HG03025 (cell line): ENCODE data around the gene KIAA0753.
"Not testable (repeated sequence)": the region's sequence is repeated elsewhere in the genome, so short reads cannot be mapped to it uniquely, and the experiment has no call there.

Source experiments
- ATAC-seq: cut with Tn5 transposase; IDR thresholded peaks from one replicate; pipeline ENCODE4 v1.9.1; 2021; ENCODE audit warnings: mild to moderate bottlenecking, moderate library complexity; ENCODE audit not compliant: unreplicated experiment, low FRiP score

The KIAA0753 gene

GRCh38 chr17:6573982-6574686, 66.4 kb downstream of the KIAA0753 start:
- no peak for ATAC-seq

- ATAC-seq = not testable (repeated sequence)
Observed at GRCh38 chr17:6573495-6573894, 67.0 kb downstream of the KIAA0753 start.

GRCh38 chr17:6572972-6573370, 67.5 kb downstream of the KIAA0753 start:
- ATAC-seq = no peak

- no peak for ATAC-seq
Observed at GRCh38 chr17:6571452-6571781, 69.1 kb downstream of the KIAA0753 start.

- no peak for ATAC-seq
Observed at GRCh38 chr17:6570731-6571451, 69.6 kb downstream of the KIAA0753 start.

- no peak for ATAC-seq
Observed at GRCh38 chr17:6569370-6570285, 70.9 kb downstream of the KIAA0753 start.

- no peak for ATAC-seq
Observed at GRCh38 chr17:6568184-6568758, 72.2 kb downstream of the KIAA0753 start.

- ATAC-seq = no peak
Observed at GRCh38 chr17:6567528-6568183, 72.9 kb downstream of the KIAA0753 start.

- no peak for ATAC-seq
Observed at GRCh38 chr17:6561446-6561845, 79.1 kb downstream of the KIAA0753 start.

GRCh38 chr17:6560496-6560895, 80.0 kb downstream of the KIAA0753 start:
- no peak for ATAC-seq

GRCh38 chr17:6559753-6560215, 80.7 kb downstream of the KIAA0753 start:
- ATAC-seq = no peak

GRCh38 chr17:6558932-6559752, 81.4 kb downstream of the KIAA0753 start:
- ATAC-seq = no peak

GRCh38 chr17:6558276-6558675, 82.2 kb downstream of the KIAA0753 start:
- ATAC-seq = no peak

- ATAC-seq = no peak
Observed at GRCh38 chr17:6557040-6557438, 83.5 kb downstream of the KIAA0753 start.

GRCh38 chr17:6556121-6557039, 84.1 kb downstream of the KIAA0753 start, which contains the start of gene PITPNM3:
TSS of gene PITPNM3 (minus strand) at chr17:6556555. CDS start at chr17:6556406, 149 bp downstream.
- no peak for ATAC-seq

- no peak for ATAC-seq
Observed at GRCh38 chr17:6555331-6556120, 85.0 kb downstream of the KIAA0753 start.

GRCh38 chr17:6554871-6555330, 85.6 kb downstream of the KIAA0753 start:
- ATAC-seq = no peak
